KMS-11 (cell line): Measurements from ENCODE around the gene TNFRSF14.

Experiments used
- H2AFZ ChIP-seq: fragments of 200-600 bp; sonication (generic); 2 replicates; pipeline ENCODE4 v1.6.1; 2016; ENCODE audit warnings: antibody characterized with exemption, mixed run types, low read depth
- H3K27ac ChIP-seq: fragments of 200-600 bp; sonication (generic); 2 replicates; pipeline ENCODE4 v1.6.1; 2016; ENCODE audit warnings: mild to moderate bottlenecking, mixed run types
- H3K27me3 ChIP-seq: fragments of 200-600 bp; sonication (generic); 2 replicates; pipeline ENCODE4 v1.6.1; 2017; ENCODE audit warnings: mild to moderate bottlenecking, low read depth, mixed run types, moderate library complexity; ENCODE audit not compliant: insufficient read depth
- H3K36me3 ChIP-seq: fragments of 200-600 bp; sonication (generic); 2 replicates; pipeline ENCODE4 v1.6.1; 2017; ENCODE audit warnings: mild to moderate bottlenecking, mixed run types; ENCODE audit not compliant: insufficient read depth
- H3K4me1 ChIP-seq: fragments of 200-600 bp; sonication (generic); 2 replicates; pipeline ENCODE4 v1.6.1; 2016; ENCODE audit warnings: mild to moderate bottlenecking, low read depth, mixed run types; ENCODE audit not compliant: poor library complexity, severe bottlenecking
- H3K4me2 ChIP-seq: fragments of 200-600 bp; sonication (generic); 2 replicates; pipeline ENCODE4 v1.7.0; 2016; ENCODE audit warnings: mild to moderate bottlenecking, mixed run types
- H3K4me3 ChIP-seq: fragments of 200-600 bp; sonication (generic); IDR thresholded peaks from 2 replicates; pipeline ENCODE4 v1.6.1; 2017; ENCODE audit warnings: low read depth, low read length, mixed read lengths; ENCODE audit not compliant: insufficient read depth
- H3K79me2 ChIP-seq: fragments of 200-600 bp; sonication (generic); 2 replicates; pipeline ENCODE4 v1.6.1; 2016; ENCODE audit warnings: low read depth, mixed run types; ENCODE audit not compliant: insufficient read depth
- H3K9ac ChIP-seq: fragments of 200-600 bp; sonication (generic); 2 replicates; pipeline ENCODE4 v1.6.1; 2016; ENCODE audit warnings: mild to moderate bottlenecking, mixed run types
- H4K20me1 ChIP-seq: fragments of 200-600 bp; sonication (generic); 2 replicates; pipeline ENCODE4 v1.6.1; 2016; ENCODE audit warnings: mild to moderate bottlenecking, mixed run types; ENCODE audit not compliant: insufficient read depth
- TF ChIP-seq, protein P1 (sequence below): fragments of 200-600 bp; sonication (generic); conservative IDR thresholded peaks from 2 replicates; pipeline ENCODE4 v1.6.1; 2017; ENCODE audit warnings: low read depth, mild to moderate bottlenecking, antibody characterized with exemption, low read length, moderate library complexity, mixed read lengths

Gene TNFRSF14

DNA sequence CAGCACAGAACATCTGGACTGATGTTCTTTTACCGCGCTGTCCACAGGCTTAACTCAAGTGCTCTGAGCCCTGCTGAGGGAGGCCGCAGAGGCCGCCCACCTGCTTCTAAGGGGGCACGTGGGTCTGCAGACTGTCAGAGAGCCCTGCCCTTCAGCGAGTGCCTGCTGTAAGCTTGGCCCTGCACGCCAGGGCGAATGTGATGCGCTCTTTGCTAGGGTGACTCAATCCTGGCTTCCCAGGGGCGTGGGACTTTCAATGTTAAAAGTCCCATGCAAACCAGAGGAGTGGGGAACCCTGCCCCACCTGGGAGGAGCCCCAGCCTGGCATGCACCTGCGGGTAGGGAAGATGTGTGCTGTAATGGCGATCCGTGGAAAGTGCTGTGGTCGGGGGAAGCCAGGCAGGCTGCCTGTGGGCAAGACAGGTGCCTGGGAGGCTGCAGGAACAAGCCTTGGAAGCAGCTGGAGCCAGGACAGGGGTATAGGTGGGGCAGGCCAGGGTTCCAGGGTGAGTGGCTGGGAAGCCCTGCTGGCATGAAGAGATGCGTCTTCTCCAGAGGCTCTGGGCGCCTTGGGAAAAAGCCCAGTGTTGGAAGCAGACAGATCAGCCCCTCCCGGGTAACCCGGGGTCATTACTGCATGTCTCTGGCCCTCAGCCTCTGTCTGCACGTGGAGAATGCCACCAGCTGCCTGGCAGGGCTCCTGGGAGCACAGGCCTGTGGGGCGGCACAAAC lies 29.2 kb upstream of the TNFRSF14 start:
- peaks cover 39% of the 10 kb centered on the region for H3K79me2 ChIP-seq
- H3K4me2 ChIP-seq: peak overlapping the region; percentile 72
- H3K27me3 ChIP-seq: peaks cover 45% of the 10 kb centered on the region
- H4K20me1 ChIP-seq: no peaks in the 10 kb centered on the region
- no peak overlapping the region; the same call in 1 of the 2 replicates for H3K9ac ChIP-seq
- TF ChIP-seq, protein P1, sequence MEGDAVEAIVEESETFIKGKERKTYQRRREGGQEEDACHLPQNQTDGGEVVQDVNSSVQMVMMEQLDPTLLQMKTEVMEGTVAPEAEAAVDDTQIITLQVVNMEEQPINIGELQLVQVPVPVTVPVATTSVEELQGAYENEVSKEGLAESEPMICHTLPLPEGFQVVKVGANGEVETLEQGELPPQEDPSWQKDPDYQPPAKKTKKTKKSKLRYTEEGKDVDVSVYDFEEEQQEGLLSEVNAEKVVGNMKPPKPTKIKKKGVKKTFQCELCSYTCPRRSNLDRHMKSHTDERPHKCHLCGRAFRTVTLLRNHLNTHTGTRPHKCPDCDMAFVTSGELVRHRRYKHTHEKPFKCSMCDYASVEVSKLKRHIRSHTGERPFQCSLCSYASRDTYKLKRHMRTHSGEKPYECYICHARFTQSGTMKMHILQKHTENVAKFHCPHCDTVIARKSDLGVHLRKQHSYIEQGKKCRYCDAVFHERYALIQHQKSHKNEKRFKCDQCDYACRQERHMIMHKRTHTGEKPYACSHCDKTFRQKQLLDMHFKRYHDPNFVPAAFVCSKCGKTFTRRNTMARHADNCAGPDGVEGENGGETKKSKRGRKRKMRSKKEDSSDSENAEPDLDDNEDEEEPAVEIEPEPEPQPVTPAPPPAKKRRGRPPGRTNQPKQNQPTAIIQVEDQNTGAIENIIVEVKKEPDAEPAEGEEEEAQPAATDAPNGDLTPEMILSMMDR: no peak
- peak overlapping the region; percentile 13; the same call in 1 of the 2 replicates for H2AFZ ChIP-seq
- no peak overlapping the region for H3K27ac ChIP-seq
- H3K4me1 ChIP-seq: peaks cover 22% of the 10 kb centered on the region
- H3K36me3 ChIP-seq: no peaks in the 10 kb centered on the region
- H3K4me3 ChIP-seq: no peak overlapping the region

DNA sequence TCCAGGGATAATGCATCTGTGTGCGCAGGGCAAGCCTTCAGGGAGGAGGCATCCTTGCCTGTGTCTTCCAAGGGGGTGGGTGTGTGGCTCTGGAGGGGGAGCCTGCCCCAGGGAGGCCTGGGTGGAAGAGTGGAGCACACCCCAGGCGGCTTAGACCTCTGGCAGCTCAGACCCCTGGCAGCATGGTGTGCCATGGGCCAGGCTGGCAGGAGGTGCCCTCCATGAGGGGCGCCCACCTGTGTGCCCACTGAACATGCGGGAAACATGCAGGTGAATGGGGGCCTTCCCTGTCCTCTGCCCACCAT lies 28.7 kb upstream of the TNFRSF14 start:
- peaks cover 50% of the 10 kb centered on the region for H3K27me3 ChIP-seq
- H3K36me3 ChIP-seq: no peaks in the 10 kb centered on the region
- TF ChIP-seq, protein P1: no peak
- H2AFZ ChIP-seq: no peak overlapping the region
- H3K79me2 ChIP-seq: peaks cover 34% of the 10 kb centered on the region
- H4K20me1 ChIP-seq: no peaks in the 10 kb centered on the region
- no peak overlapping the region for H3K9ac ChIP-seq
- H3K27ac ChIP-seq: no peak overlapping the region
- H3K4me2 ChIP-seq: no peak overlapping the region
- no peak overlapping the region for H3K4me3 ChIP-seq
- H3K4me1 ChIP-seq: peaks cover 22% of the 10 kb centered on the region

DNA sequence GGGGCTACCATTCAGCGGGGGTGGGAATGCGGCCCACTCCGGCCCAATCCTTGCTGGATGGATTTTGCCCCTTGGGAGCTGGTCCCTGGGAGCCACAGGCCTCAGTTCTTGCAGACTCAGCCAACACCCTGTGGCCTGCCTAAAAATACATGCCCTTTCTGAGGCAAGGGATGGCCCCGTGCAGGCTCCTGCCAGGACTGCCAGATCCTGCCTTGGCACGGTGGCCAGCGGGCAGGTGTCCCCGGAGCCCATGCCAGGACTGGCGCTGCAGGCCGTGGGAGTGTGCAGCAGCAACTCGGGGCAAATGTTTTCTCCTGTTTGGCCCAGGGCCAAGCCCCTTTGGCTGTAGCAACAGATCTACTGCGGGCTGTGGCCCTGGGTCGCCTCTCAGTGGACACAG lies 28.2 kb upstream of the TNFRSF14 start:
- H4K20me1 ChIP-seq: no peaks in the 10 kb centered on the region

DNA sequence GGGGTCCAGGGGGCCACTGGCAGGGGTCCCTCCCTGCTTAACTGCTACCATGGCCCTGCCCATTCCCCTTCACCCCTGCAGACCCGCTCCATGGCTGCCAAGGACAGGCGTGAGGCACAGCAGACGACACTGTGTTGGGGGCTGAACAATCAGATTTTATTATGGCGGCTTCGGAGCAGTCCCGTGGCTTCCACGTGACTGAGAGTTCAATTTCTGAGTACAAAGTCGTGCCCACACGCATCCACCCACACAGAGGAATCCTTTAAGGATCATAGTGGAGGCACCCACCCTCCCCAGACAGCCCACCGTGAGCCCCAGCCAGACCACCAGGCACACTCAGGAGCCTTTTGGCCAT lies 27.6 kb upstream of the TNFRSF14 start:
- H3K27me3 ChIP-seq: peaks cover 61% of the 10 kb centered on the region
- H3K9ac ChIP-seq: no peak overlapping the region
- TF ChIP-seq, protein P1: no peak
- H3K36me3 ChIP-seq: no peaks in the 10 kb centered on the region
- no peak overlapping the region for H3K4me2 ChIP-seq
- H3K4me3 ChIP-seq: no peak overlapping the region
- H3K79me2 ChIP-seq: peaks cover 23% of the 10 kb centered on the region
- peaks cover 22% of the 10 kb centered on the region for H3K4me1 ChIP-seq
- H3K27ac ChIP-seq: no peak overlapping the region
- no peaks in the 10 kb centered on the region for H4K20me1 ChIP-seq
- no peak overlapping the region for H2AFZ ChIP-seq

More for the DNA sequence above, 28.2 kb upstream of the TNFRSF14 start:
- Histone ChIP-seq H3K27me3 (peaks cover 55% of the 10 kb centered on the region), H3K4me1 (peaks cover 22% of the 10 kb centered on the region), H2AFZ (no peak overlapping the region), H3K9ac (no peak overlapping the region), H3K36me3 (no peaks in the 10 kb centered on the region), H3K27ac (no peak overlapping the region), H3K4me2 (no peak overlapping the region), H3K4me3 (no peak overlapping the region), H3K79me2 (peaks cover 29% of the 10 kb centered on the region)
- TF ChIP-seq, protein P1: no peak
